Prostate gland (tissue), 2 donors: ENCODE data around the gene TBC1D14.

Source experiments
- POLR2A ChIP-seq: fragments of 450-650 bp; IDR thresholded peaks from one replicate; pipeline ENCODE4 v1.6.1; 2016; ENCODE audit warnings: antibody characterized with exemption, mild to moderate bottlenecking
- POLR2AphosphoS5 ChIP-seq: sonication (generic); formaldehyde crosslinking; IDR thresholded peaks from one replicate; pipeline ENCODE4 v1.6.1; 2017; ENCODE audit warnings: antibody characterized with exemption
- TF ChIP-seq, protein P1 (sequence below), 4 experiments: fragments of 200-600 bp in 2 of 4; fragments of 450-650 bp in 2 of 4; sonication (generic) in 2 of 4; IDR thresholded peaks; 1 replicate in 3 of 4; 2 replicates in 1 of 4; pipeline ENCODE4 v1.5.1; 2016 to 2019; ENCODE audit warnings: antibody characterized with exemption in 4 of 4, mild to moderate bottlenecking in 2 of 4, moderate library complexity in 2 of 4

DNA sequence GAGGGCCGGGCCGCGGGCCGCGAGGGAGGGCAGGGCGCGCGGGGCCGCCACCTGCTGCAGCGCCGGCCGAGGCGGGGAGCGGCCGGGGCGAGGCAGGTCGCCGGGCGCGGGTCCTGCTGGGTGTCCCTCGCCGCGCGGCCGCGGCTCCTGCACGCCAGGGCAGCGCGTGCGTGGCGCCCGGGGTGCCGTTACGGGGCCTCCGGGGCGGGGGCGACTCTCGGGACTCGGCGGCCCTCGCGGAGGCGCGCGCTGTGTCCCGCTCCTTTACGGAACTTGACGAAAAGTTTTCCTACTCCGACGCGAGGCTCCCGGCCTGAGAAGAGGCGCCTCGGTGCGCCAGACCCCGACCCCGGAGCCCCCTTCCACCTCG lies 329 bp downstream of the TBC1D14 start:
- TF ChIP-seq, protein P1, sequence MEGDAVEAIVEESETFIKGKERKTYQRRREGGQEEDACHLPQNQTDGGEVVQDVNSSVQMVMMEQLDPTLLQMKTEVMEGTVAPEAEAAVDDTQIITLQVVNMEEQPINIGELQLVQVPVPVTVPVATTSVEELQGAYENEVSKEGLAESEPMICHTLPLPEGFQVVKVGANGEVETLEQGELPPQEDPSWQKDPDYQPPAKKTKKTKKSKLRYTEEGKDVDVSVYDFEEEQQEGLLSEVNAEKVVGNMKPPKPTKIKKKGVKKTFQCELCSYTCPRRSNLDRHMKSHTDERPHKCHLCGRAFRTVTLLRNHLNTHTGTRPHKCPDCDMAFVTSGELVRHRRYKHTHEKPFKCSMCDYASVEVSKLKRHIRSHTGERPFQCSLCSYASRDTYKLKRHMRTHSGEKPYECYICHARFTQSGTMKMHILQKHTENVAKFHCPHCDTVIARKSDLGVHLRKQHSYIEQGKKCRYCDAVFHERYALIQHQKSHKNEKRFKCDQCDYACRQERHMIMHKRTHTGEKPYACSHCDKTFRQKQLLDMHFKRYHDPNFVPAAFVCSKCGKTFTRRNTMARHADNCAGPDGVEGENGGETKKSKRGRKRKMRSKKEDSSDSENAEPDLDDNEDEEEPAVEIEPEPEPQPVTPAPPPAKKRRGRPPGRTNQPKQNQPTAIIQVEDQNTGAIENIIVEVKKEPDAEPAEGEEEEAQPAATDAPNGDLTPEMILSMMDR (IDR thresholded peaks at IDR 0.05) = no peak
- TF ChIP-seq POLR2A = no peak
- TF ChIP-seq POLR2AphosphoS5 = no peak
